H1 (cell line): ENCODE results near the gene PTBP1. TPM values are rescaled to one million over a fixed set of nuclear protein-coding genes. Genes with fewer than 3 reads are reported as not detected.

Source experiments
- CTCF ChIA-PET: fragments of 300-600 bp; sonication (Branson Sonifier 250); formaldehyde crosslinking; loops from one replicate; lab custom pipeline; 2021; ENCODE audit not compliant: partially characterized antibody; lab: Charles Lee
- POLR2A ChIA-PET: fragments of 300-600 bp; sonication (Branson Sonifier 250); formaldehyde crosslinking; loops from one replicate; lab custom pipeline; 2021; ENCODE audit warnings: inconsistent platforms; ENCODE audit not compliant: partially characterized antibody; lab: Charles Lee
- DNase-seq, 2 experiments: peaks; one replicate each; pipeline versions ENCODE4 v3.0.0 to v3.0.0-alpha.2; 2010 to 2022; ENCODE audit warnings: low spot score in 2 of 2, low read depth in 1 of 2, mixed read lengths in 1 of 2
- FAIRE-seq: peaks from 2 replicates; lab custom pipeline; 2011; peaks lifted over from hg19 to GRCh38; lab: Jason Lieb, UNC
- H2AFZ ChIP-seq: 2 replicates; pipeline ENCODE4 v1.8.1; 2012; ENCODE audit warnings: low read length, inconsistent platforms
- H2AK5ac ChIP-seq: 2 replicates; pipeline ENCODE4 v1.6.1; 2013; ENCODE audit warnings: low read depth, low read length
- H2BK120ac ChIP-seq: replicated peaks from 2 replicates; pipeline ENCODE3; 2013; ENCODE audit warnings: low read depth, low read length, inconsistent platforms
- H2BK12ac ChIP-seq: 2 replicates; pipeline ENCODE4 v1.6.1; 2013; ENCODE audit warnings: low read depth, low read length
- H2BK15ac ChIP-seq: 2 replicates; pipeline ENCODE4 v1.6.1; 2013; ENCODE audit warnings: low read length
- H2BK20ac ChIP-seq: 2 replicates; pipeline ENCODE4 v1.6.1; 2013; ENCODE audit warnings: low read length
- H2BK5ac ChIP-seq: 2 replicates; pipeline ENCODE4 v1.6.1; 2013; ENCODE audit warnings: low read depth, low read length
- H3K14ac ChIP-seq: 2 replicates; pipeline ENCODE4 v1.6.1; 2013; ENCODE audit warnings: inconsistent platforms; ENCODE audit not compliant: insufficient read length
- H3K18ac ChIP-seq: 2 replicates; pipeline ENCODE4 v1.6.1; 2013; ENCODE audit warnings: low read length; ENCODE audit errors: extremely low read depth
- H3K23ac ChIP-seq: 2 replicates; pipeline ENCODE4 v1.6.1; 2013; ENCODE audit warnings: inconsistent platforms; ENCODE audit not compliant: insufficient read length
- H3K23me2 ChIP-seq: 2 replicates; pipeline ENCODE4 v1.6.1; 2013; ENCODE audit warnings: low read depth, low read length
- H3K27ac ChIP-seq: 2 replicates; pipeline ENCODE4 v1.6.1; 2011; ENCODE audit warnings: low read depth, low read length, inconsistent platforms
- H3K27me3 ChIP-seq, 4 experiments: replicated peaks in 1 of 4; 1 replicate in 1 of 4; 2 replicates in 3 of 4; pipeline versions ENCODE4 v1.6.1 to v1.8.1; 2011 to 2013; ENCODE audit warnings: low read length in 3 of 4, mild to moderate bottlenecking in 3 of 4, inconsistent platforms in 2 of 4, mixed read lengths in 2 of 4, moderate library complexity in 1 of 4; ENCODE audit not compliant: control insufficient read depth in 3 of 4, insufficient read depth in 3 of 4; ENCODE audit errors: extremely low read depth in 1 of 4
- H3K36me3 ChIP-seq, 4 experiments: 2 replicates each; pipeline versions ENCODE4 v1.6.1 to v1.8.1; 2011 to 2013; ENCODE audit warnings: mild to moderate bottlenecking in 4 of 4, low read length in 3 of 4, moderate library complexity in 2 of 4, control low read depth in 1 of 4, inconsistent platforms in 1 of 4; ENCODE audit not compliant: insufficient read depth in 4 of 4, control insufficient read depth in 2 of 4
- H3K4ac ChIP-seq: replicated peaks from 2 replicates; pipeline ENCODE3; 2013; ENCODE audit warnings: low read length, low read depth, mixed read lengths, inconsistent platforms; ENCODE audit not compliant: insufficient read length
- H3K4me1 ChIP-seq, 4 experiments: replicated peaks in 1 of 4; 1 replicate in 1 of 4; 2 replicates in 3 of 4; pipeline versions ENCODE4 v1.6.1 to v1.8.1; 2011 to 2013; ENCODE audit warnings: low read length in 3 of 4, inconsistent platforms in 2 of 4, mixed read lengths in 1 of 4; ENCODE audit not compliant: insufficient read depth in 4 of 4, control insufficient read depth in 3 of 4
- H3K4me2 ChIP-seq, 2 experiments: 2 replicates each; pipeline versions ENCODE4 v1.6.1 to v1.8.1; 2011 to 2013; ENCODE audit warnings: low read depth in 2 of 2, low read length in 2 of 2, control low read depth in 1 of 2, inconsistent platforms in 1 of 2, mild to moderate bottlenecking in 1 of 2; ENCODE audit not compliant: insufficient read depth in 1 of 2
- H3K4me3 ChIP-seq, 4 experiments: fragments of 200-600, 300-600 bp in 1 of 4; sonication (generic), shearing (Covaris generic), sonication (Bioruptor Twin) in 1 of 4; 2 replicates each; pipeline versions ENCODE4 v1.5.1 to v1.8.1; 2011 to 2016; ENCODE audit warnings: low read length in 4 of 4, low read depth in 3 of 4, control low read depth in 2 of 4, inconsistent platforms in 2 of 4, mild to moderate bottlenecking in 2 of 4, mixed read lengths in 1 of 4, moderate library complexity in 1 of 4; ENCODE audit not compliant: insufficient read depth in 2 of 4; ENCODE audit errors: extremely low read depth in 1 of 4
- H3K56ac ChIP-seq: replicated peaks from 2 replicates; pipeline ENCODE3; 2013; ENCODE audit warnings: low read depth, mild to moderate bottlenecking, mixed read lengths, low read length, inconsistent platforms; ENCODE audit not compliant: insufficient read length
- H3K79me1 ChIP-seq: 2 replicates; pipeline ENCODE4 v1.6.1; 2013; ENCODE audit warnings: low read depth, low read length, control low read depth
- H3K79me2 ChIP-seq, 2 experiments: 2 replicates each; pipeline versions ENCODE4 v1.6.1 to v1.8.1; 2012 to 2013; ENCODE audit warnings: low read length in 2 of 2, mild to moderate bottlenecking in 2 of 2, inconsistent platforms in 1 of 2; ENCODE audit not compliant: insufficient read depth in 2 of 2, control insufficient read depth in 1 of 2
- H3K9ac ChIP-seq, 4 experiments: replicated peaks in 1 of 4; 1 replicate in 1 of 4; 2 replicates in 3 of 4; pipeline versions ENCODE4 v1.6.1 to v1.8.1; 2011 to 2013; ENCODE audit warnings: low read depth in 3 of 4, low read length in 3 of 4, control low read depth in 2 of 4, mild to moderate bottlenecking in 2 of 4, moderate library complexity in 2 of 4, inconsistent platforms in 1 of 4; ENCODE audit errors: extremely low read depth in 1 of 4
- H3K9me3 ChIP-seq, 2 experiments: 2 replicates each; pipeline versions ENCODE4 v1.6.1 to v1.8.1; 2012 to 2013; ENCODE audit warnings: mild to moderate bottlenecking in 2 of 2, moderate library complexity in 2 of 2, control low read depth in 1 of 2, inconsistent platforms in 1 of 2, low read depth in 1 of 2, low read length in 1 of 2, mixed read lengths in 1 of 2; ENCODE audit not compliant: insufficient read depth in 2 of 2
- H4K20me1 ChIP-seq, 2 experiments: replicated peaks in 1 of 2; 2 replicates each; pipeline versions ENCODE3 to v1.8.1; 2011 to 2013; ENCODE audit warnings: inconsistent platforms in 2 of 2, low read length in 2 of 2, mild to moderate bottlenecking in 1 of 2; ENCODE audit not compliant: insufficient read depth in 2 of 2, control insufficient read depth in 1 of 2
- H4K5ac ChIP-seq: 2 replicates; pipeline ENCODE4 v1.6.1; 2013; ENCODE audit warnings: low read length, low read depth, mixed read lengths, inconsistent platforms; ENCODE audit not compliant: insufficient read length
- H4K8ac ChIP-seq: 2 replicates; pipeline ENCODE4 v1.8.0; 2013; ENCODE audit warnings: mild to moderate bottlenecking, moderate library complexity, low read length, inconsistent platforms; ENCODE audit not compliant: insufficient read depth; ENCODE audit errors: extremely low read depth
- H4K91ac ChIP-seq: replicated peaks from 2 replicates; pipeline ENCODE3; 2013; ENCODE audit warnings: low read length, mixed read lengths, inconsistent platforms; ENCODE audit not compliant: insufficient read length
- POLR2AphosphoS5 ChIP-seq: IDR thresholded peaks from 2 replicates; pipeline ENCODE4 v1.6.1; 2011; ENCODE audit warnings: low read depth, low read length
- SP2 ChIP-seq: IDR thresholded peaks from 2 replicates; pipeline ENCODE4 v1.6.1; 2012; ENCODE audit warnings: mild to moderate bottlenecking, low read length, inconsistent platforms
- WGBS, 2 experiments: shearing (Covaris generic) in 1 of 2; methylation state at CpG; one replicate each; pipeline versions ENCODE4 v1.1.6 to v1.1.7; 2013 to 2015; ENCODE audit warnings: low lambda C conversion rate in 2 of 2, mixed read lengths in 2 of 2, inconsistent platforms in 1 of 2, low coverage in 1 of 2, missing lambda C conversion rate in 1 of 2; ENCODE audit not compliant: insufficient replicate concordance in 2 of 2, insufficient coverage in 1 of 2, insufficient read length in 1 of 2; ENCODE audit errors: extremely low coverage in 1 of 2, missing lambda C conversion rate in 1 of 2; 5-methylcytosine and 5-hydroxymethylcytosine counted together
- polyA plus RNA-seq, 7 experiments: library from polyadenylated mRNA; depleted of rRNA in 3 of 7; stranded (reverse) in 5 of 7; unstranded in 2 of 7; fragments of >200 nt in 5 of 7; fragments of 200-250 nt in 2 of 7; gene quantifications; 1 replicate in 5 of 7; 2 replicates in 1 of 7; 4 replicates in 1 of 7; pipeline versions ENCODE4 v1.2.1 to v1.2.3, GENCODE V29; 2011 to 2013; ENCODE audit warnings: missing spikeins in 2 of 7, mixed read lengths in 2 of 7
- total RNA-seq: library from RNA; stranded (reverse); fragmentation: NEBNext Ultra II Directional; extraction: Animal tissue kit (Norgen Biotek cat#: 25700); gene quantifications from 2 replicates; pipeline ENCODE4 v1.2.1, GENCODE V29; 2021

Gene PTBP1
- total and polyA plus RNA-seq, 2 of the 8 experiments (the other 6 are each of a cell fraction or from before 2014, with no cell fraction given) = 528 to 888 TPM

DNA sequence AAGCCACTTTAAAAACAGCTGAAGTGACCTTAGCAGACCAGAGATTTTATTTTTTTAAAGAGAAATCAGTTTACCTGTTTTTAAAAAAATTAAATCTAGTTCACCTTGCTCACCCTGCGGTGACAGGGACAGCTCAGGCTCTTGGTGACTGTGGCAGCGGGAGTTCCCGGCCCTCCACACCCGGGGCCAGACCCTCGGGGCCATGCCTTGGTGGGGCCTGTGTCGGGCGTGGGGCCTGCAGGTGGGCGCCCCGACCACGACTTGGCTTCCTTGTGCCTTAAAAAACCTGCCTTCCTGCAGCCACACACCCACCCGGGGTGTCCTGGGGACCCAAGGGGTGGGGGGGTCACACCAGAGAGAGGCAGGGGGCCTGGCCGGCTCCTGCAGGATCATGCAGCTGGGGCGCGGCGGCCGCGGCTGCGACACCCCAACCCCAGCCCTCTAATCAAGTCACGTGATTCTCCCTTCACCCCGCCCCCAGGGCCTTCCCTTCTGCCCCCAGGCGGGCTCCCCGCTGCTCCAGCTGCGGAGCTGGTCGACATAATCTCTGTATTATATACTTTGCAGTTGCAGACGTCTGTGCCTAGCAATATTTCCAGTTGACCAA is 13.7 kb downstream of the PTBP1 start:
- peaks cover 39 to 92% (median 57%) of the 10 kb centered on the region in 4 experiments for H3K36me3 ChIP-seq
- no peaks in the 10 kb centered on the region; a peak in 1 of 7 replicates for H3K4me1 ChIP-seq
- no peak overlapping the region for H2BK20ac ChIP-seq
- no peak for DNase-seq
- H3K23ac ChIP-seq = no peak overlapping the region
- H3K4me2 ChIP-seq = no peak overlapping the region
- no peak overlapping the region for H3K4ac ChIP-seq
- H3K14ac ChIP-seq = no peak overlapping the region
- no peak overlapping the region for H2BK12ac ChIP-seq
- no peak overlapping the region for H4K91ac ChIP-seq
- H2BK15ac ChIP-seq = no peak overlapping the region
- H4K5ac ChIP-seq = no peak overlapping the region
- WGBS, 2 experiments = 91% methylated on average over 16 of the region's 25 CpGs; no CpG with 5 or more reads in 1 of the 2 experiments
- H4K20me1 ChIP-seq = peaks cover 17 to 38% of the 10 kb centered on the region in 2 experiments
- no peak overlapping the region for H2AK5ac ChIP-seq
- FAIRE-seq = no peak
- no peak overlapping the region for H2BK5ac ChIP-seq
- no peak overlapping the region for H3K56ac ChIP-seq
- H3K79me1 ChIP-seq = peaks cover 4% of the 10 kb centered on the region
- H3K27ac ChIP-seq = no peak overlapping the region
- POLR2A ChIA-PET = interaction anchor here (0.6 to 16.9 kb wide), 10 partner anchors 9 to 215 kb away, joined by 3 to 277 read pairs (median 6); partner anchors contain the start of genes AZU1, CNN2, PLPPR3 and PTBP1
- CTCF ChIA-PET = no interaction called here
- no peaks in the 10 kb centered on the region for H3K27me3 ChIP-seq
- no peak overlapping the region for H3K18ac ChIP-seq
- no peak overlapping the region for H3K9ac ChIP-seq
- H2BK120ac ChIP-seq = no peak overlapping the region
- H4K8ac ChIP-seq = peak overlapping the region; percentile 47; the same call in 1 of the 2 replicates
- peaks cover 2% of the 10 kb centered on the region; the same call in 1 of the 2 replicates for H3K23me2 ChIP-seq
- no peak overlapping the region for H3K4me3 ChIP-seq
- peak; percentile 34; the same call in 1 of the 2 replicates for TF ChIP-seq POLR2AphosphoS5
- TF ChIP-seq SP2 = no peak
- H3K79me2 ChIP-seq = peaks cover 0 to 17% of the 10 kb centered on the region in 2 experiments; a peak in 3 of 4 replicates
- no peaks in the 10 kb centered on the region for H3K9me3 ChIP-seq
- no peak overlapping the region for H2AFZ ChIP-seq
